HCT116 (cell line): ENCODE measurements around the gene GNG7. TPM values are rescaled to one million over a fixed set of nuclear protein-coding genes. Genes with fewer than 3 reads are reported as not detected.

Source experiments
- ATAC-seq: fragments of 200-7000 bp; cut with Tn5 transposase; 2 replicates; pipeline ENCODE4 v1.9.1; 2020; ENCODE audit warnings: mild to moderate bottlenecking, moderate library complexity
- BruUV-seq: library from RNA; stranded (reverse); fragments of 400-500 nt; replicated peaks from 2 replicates; lab custom pipeline; 2021; lab: Mats Ljungman, UMichigan
- CTCF ChIA-PET: fragments of 300-600 bp; sonication (Branson Sonifier 250); formaldehyde crosslinking; loops from one replicate; lab custom pipeline; 2021; ENCODE audit warnings: antibody characterized with exemption; lab: Charles Lee
- POLR2A ChIA-PET: fragments of 300-600, 350-600 bp; sonication (Branson Sonifier 250); formaldehyde crosslinking; loops from one replicate; lab custom pipeline; 2021; ENCODE audit warnings: antibody characterized with exemption; lab: Charles Lee
- RAD21 ChIA-PET, 2 experiments: fragments of 300-600 bp; sonication (Branson Sonifier 250); formaldehyde crosslinking; loops; one replicate each; lab custom pipeline; 2023; ENCODE audit warnings: low total read pairs in 2 of 2; ENCODE audit not compliant: uncharacterized antibody in 2 of 2, unreplicated experiment in 2 of 2, low non-redundant PET in 1 of 2; lab: Charles Lee
- DNase-seq: peaks from one replicate; pipeline ENCODE4 v3.0.0-alpha.2; 2010; ENCODE audit warnings: low read depth, low spot score
- H2AFZ ChIP-seq: fragments of 200-600 bp; shearing (Covaris generic), sonication (generic); 2 replicates; pipeline ENCODE4 v1.6.1; 2017; ENCODE audit warnings: low read depth, mixed run types, mixed read lengths, antibody characterized with exemption, low read length; ENCODE audit not compliant: poor library complexity, severe bottlenecking
- H3K27ac ChIP-seq: 2 replicates; pipeline ENCODE4 v1.5.1; 2012; ENCODE audit warnings: low read depth, low read length
- H3K27me3 ChIP-seq: fragments of 200-600 bp; sonication (generic); 2 replicates; pipeline ENCODE4 v1.6.1; 2016; ENCODE audit warnings: mixed run types, low read length, mixed read lengths; ENCODE audit not compliant: insufficient read depth
- H3K36me3 ChIP-seq, 2 experiments: fragments of 200-500 bp in 1 of 2; fragments of 200-600 bp in 1 of 2; sonication (Bioruptor generic) in 1 of 2; sonication (generic) in 1 of 2; 2 replicates each; pipeline versions ENCODE4 v1.5.1 to v1.6.1; 2014 to 2016; ENCODE audit warnings: low read length in 2 of 2, inconsistent platforms in 1 of 2, mixed read lengths in 1 of 2, mixed run types in 1 of 2; ENCODE audit not compliant: insufficient read depth in 2 of 2, control insufficient read depth in 1 of 2
- H3K4me1 ChIP-seq, 2 experiments: fragments of 200-600 bp in 1 of 2; sonication (generic) in 1 of 2; 2 replicates each; pipeline versions ENCODE4 v1.5.1 to v1.6.1; 2012 to 2017; ENCODE audit warnings: low read length in 2 of 2, inconsistent platforms in 1 of 2, mild to moderate bottlenecking in 1 of 2, mixed read lengths in 1 of 2, mixed run types in 1 of 2, moderate library complexity in 1 of 2; ENCODE audit not compliant: insufficient read depth in 2 of 2, control insufficient read depth in 1 of 2
- H3K4me2 ChIP-seq: fragments of 200-600 bp; sonication (generic); 2 replicates; pipeline ENCODE4 v1.6.1; 2017; ENCODE audit warnings: mixed run types, low read length, mixed read lengths
- H3K4me3 ChIP-seq, 2 experiments: fragments of 200-600 bp in 1 of 2; sonication (generic) in 1 of 2; replicated peaks in 1 of 2; 2 replicates each; pipeline ENCODE4 v1.5.1; 2011 to 2016; ENCODE audit warnings: low read length in 2 of 2, control low read depth in 1 of 2, low read depth in 1 of 2, mild to moderate bottlenecking in 1 of 2, mixed read lengths in 1 of 2, mixed run types in 1 of 2
- H3K79me2 ChIP-seq: fragments of 200-600 bp; sonication (generic); 2 replicates; pipeline ENCODE4 v1.6.1; 2017; ENCODE audit warnings: mild to moderate bottlenecking, mixed run types, low read length, moderate library complexity, mixed read lengths; ENCODE audit not compliant: insufficient read depth
- H3K9ac ChIP-seq: fragments of 200-600 bp; sonication (generic); 2 replicates; pipeline ENCODE4 v1.6.1; 2016; ENCODE audit warnings: low read length, mixed read lengths
- H3K9me2 ChIP-seq: fragments of 200-600 bp; sonication (generic), shearing (Covaris generic); 2 replicates; pipeline ENCODE4 v1.6.1; 2017; ENCODE audit warnings: mixed run types, mild to moderate bottlenecking, moderate library complexity; ENCODE audit not compliant: insufficient read depth
- H3K9me3 ChIP-seq, 2 experiments: fragments of 200-500 bp in 1 of 2; fragments of 200-600 bp in 1 of 2; sonication (Bioruptor generic) in 1 of 2; sonication (generic) in 1 of 2; 2 replicates each; pipeline ENCODE4 v1.6.1; 2014 to 2017; ENCODE audit warnings: low read length in 2 of 2, mixed read lengths in 2 of 2, inconsistent platforms in 1 of 2, low read depth in 1 of 2, mild to moderate bottlenecking in 1 of 2, mixed run types in 1 of 2, moderate library complexity in 1 of 2; ENCODE audit not compliant: control insufficient read depth in 1 of 2, insufficient read depth in 1 of 2
- H4K20me1 ChIP-seq: fragments of 200-600 bp; sonication (generic), shearing (Covaris generic); 2 replicates; pipeline ENCODE4 v1.6.1; 2017; ENCODE audit warnings: mixed run types, mild to moderate bottlenecking, moderate library complexity; ENCODE audit not compliant: insufficient read depth
- ATF3 ChIP-seq: IDR thresholded peaks from 2 replicates; pipeline ENCODE4 v1.6.1; 2012
- CBX3 ChIP-seq: IDR thresholded peaks from 2 replicates; pipeline ENCODE4 v1.6.1; 2012; ENCODE audit warnings: low read depth
- EGR1 ChIP-seq: IDR thresholded peaks from 2 replicates; pipeline ENCODE4 v1.6.1; 2012; ENCODE audit warnings: low read depth
- ELF1 ChIP-seq: IDR thresholded peaks from 2 replicates; pipeline ENCODE4 v1.6.1; 2012; ENCODE audit warnings: low read depth, borderline replicate concordance
- EZH2phosphoT487 ChIP-seq: fragments of 200-600 bp; IDR thresholded peaks from 2 replicates; pipeline ENCODE4 v1.6.1; 2018; ENCODE audit warnings: antibody characterized with exemption, borderline replicate concordance
- FOSL1 ChIP-seq: IDR thresholded peaks from 2 replicates; pipeline ENCODE4 v1.6.1; 2012; ENCODE audit warnings: low read depth
- POLR2A ChIP-seq: IDR thresholded peaks from 2 replicates; pipeline ENCODE4 v1.7.0; 2011; ENCODE audit warnings: borderline replicate concordance; ENCODE audit not compliant: insufficient read depth, insufficient read length; ENCODE audit errors: extremely low read depth
- POLR2AphosphoS5 ChIP-seq: IDR thresholded peaks from 2 replicates; pipeline ENCODE4 v1.6.1; 2011; ENCODE audit warnings: mild to moderate bottlenecking, low read depth, low read length, moderate library complexity
- RAD21 ChIP-seq: IDR thresholded peaks from 2 replicates; pipeline ENCODE4 v1.6.1; 2012; ENCODE audit warnings: low read depth, mild to moderate bottlenecking
- REST ChIP-seq: IDR thresholded peaks from 2 replicates; pipeline ENCODE4 v1.6.1; 2012; ENCODE audit warnings: low read depth
- SIN3A ChIP-seq: IDR thresholded peaks from 2 replicates; pipeline ENCODE4 v1.6.1; 2012; ENCODE audit warnings: low read depth
- SP1 ChIP-seq: IDR thresholded peaks from 2 replicates; pipeline ENCODE4 v1.6.1; 2012; ENCODE audit warnings: low read depth
- SRF ChIP-seq: IDR thresholded peaks from 2 replicates; pipeline ENCODE4 v1.6.1; 2012; ENCODE audit warnings: low read depth
- TCF7L2 ChIP-seq: IDR thresholded peaks from 2 replicates; pipeline ENCODE4 v1.7.0; 2011; ENCODE audit warnings: borderline replicate concordance, inconsistent platforms; ENCODE audit not compliant: insufficient read depth, insufficient read length; ENCODE audit errors: extremely low read depth
- YY1 ChIP-seq: IDR thresholded peaks from 2 replicates; pipeline ENCODE4 v1.6.1; 2011; ENCODE audit warnings: low read length, low read depth, moderate library complexity, mild to moderate bottlenecking; ENCODE audit not compliant: insufficient replicate concordance; ENCODE audit errors: extremely low read depth
- ZBTB33 ChIP-seq: IDR thresholded peaks from 2 replicates; pipeline ENCODE4 v1.6.1; 2011; ENCODE audit warnings: mild to moderate bottlenecking, low read length, moderate library complexity; ENCODE audit not compliant: insufficient replicate concordance; ENCODE audit errors: extremely low read depth
- ZFX ChIP-seq: fragments of 450-650 bp; IDR thresholded peaks from 2 replicates; pipeline ENCODE4 v1.6.1; 2017
- intact Hi-C: fragments of 100-400 bp; cut with micrococcal nuclease; formaldehyde crosslinking; loops from 2 replicates; pipeline ENCODE4 v1.10.0; 2022
- total RNA-seq: library from RNA; stranded (reverse); gene quantifications from one replicate; pipeline ENCODE4 v1.2.1, GENCODE V29; 2021; ENCODE audit not compliant: unreplicated experiment

The GNG7 gene
- total RNA-seq, 1 experiment from 2014 or later = 11.3 TPM

GRCh38 chr19:2587001-2587719, 115.3 kb downstream of the GNG7 start (continued):
- TF ChIP-seq ATF3 = no peak
- no peak for TF ChIP-seq SIN3A
- TF ChIP-seq SRF = no peak
- TF ChIP-seq TCF7L2 = peak; percentile 71
- TF ChIP-seq CBX3 = no peak
- TF ChIP-seq POLR2AphosphoS5 = no peak
- peak; percentile 22; the same call in 1 of the 2 replicates for TF ChIP-seq ZFX
- no peak for TF ChIP-seq RAD21
- TF ChIP-seq EGR1 = no peak
- no peak for TF ChIP-seq YY1
- no peak for TF ChIP-seq ELF1
- TF ChIP-seq EZH2phosphoT487 = no peak
- TF ChIP-seq FOSL1 = no peak
- no peak for TF ChIP-seq POLR2A
- TF ChIP-seq SP1 = no peak

GRCh38 chr19:2586196-2586595, 116.3 kb downstream of the GNG7 start:
- POLR2A ChIA-PET = no interaction called here
- H2AFZ ChIP-seq = no peak overlapping the region
- no TSS peak for BruUV-seq
- intact Hi-C loops = no loop called here
- CTCF ChIA-PET = no interaction called here
- H3K27ac ChIP-seq = no peak overlapping the region
- no peak overlapping the region for H3K9ac ChIP-seq
- H3K4me2 ChIP-seq = no peak overlapping the region
- no peaks in the 10 kb centered on the region for H3K9me2 ChIP-seq
- no peaks in the 10 kb centered on the region for H3K27me3 ChIP-seq
- H3K4me3 ChIP-seq = no peak overlapping the region
- DNase-seq (no peak), ATAC-seq (no peak)
- no peaks in the 10 kb centered on the region for H3K79me2 ChIP-seq
- H3K9me3 ChIP-seq = 0 out of 4 replicates have a peak, but pooled peaks cover 0 to 7% of the 10 kb centered on the region in 2 experiments
- no peaks in the 10 kb centered on the region for H3K36me3 ChIP-seq
- H3K4me1 ChIP-seq = peaks cover 6 to 18% of the 10 kb centered on the region in 2 experiments; a peak in 3 of 4 replicates
- TF ChIP-seq ZBTB33 (no peak), SIN3A (no peak), REST (no peak), POLR2A (no peak), EZH2phosphoT487 (no peak)
- RAD21 ChIA-PET = no interaction called here
- H4K20me1 ChIP-seq = no peaks in the 10 kb centered on the region
